Effector memory CD8-positive, alpha-beta T cell (primary cell): ENCODE measurements around the gene TEDDM1.

ENCODE experiments used
- ATAC-seq: fragments of 150-1000 bp; cut with Tn5 transposase; replicated peaks from 2 replicates; pipeline ENCODE4 v1.10.0; 2021; ENCODE audit warnings: mild to moderate bottlenecking, moderate library complexity
- DNase-seq, 3 experiments: peaks; one replicate each; pipeline ENCODE4 v3.0.0; 2021
- H3K27ac Mint-ChIP-seq, 2 donors: one replicate each; pipeline ENCODE4 v1.8.0; 2022; ENCODE audit warnings: mild to moderate bottlenecking in 2 of 2, mixed read lengths in 2 of 2, moderate library complexity in 2 of 2
- H3K27me3 Mint-ChIP-seq, 2 donors: one replicate each; pipeline ENCODE4 v1.8.0; 2022; ENCODE audit warnings: mixed read lengths in 2 of 2
- H3K36me3 Mint-ChIP-seq: one replicate; pipeline ENCODE4 v1.8.0; 2022; ENCODE audit warnings: mild to moderate bottlenecking, moderate library complexity, mixed read lengths; ENCODE audit not compliant: insufficient read depth
- H3K4me1 Mint-ChIP-seq, 2 donors: one replicate each; pipeline ENCODE4 v1.8.0; 2022; ENCODE audit warnings: low read depth in 2 of 2, mixed read lengths in 2 of 2
- H3K4me3 Mint-ChIP-seq, 2 donors: one replicate each; pipeline ENCODE4 v1.8.0; 2022; ENCODE audit warnings: mild to moderate bottlenecking in 2 of 2, mixed read lengths in 2 of 2, moderate library complexity in 2 of 2
- H3K9me3 Mint-ChIP-seq, 2 donors: one replicate each; pipeline ENCODE4 v1.8.0; 2022; ENCODE audit warnings: mixed read lengths in 2 of 2

Gene TEDDM1

DNA sequence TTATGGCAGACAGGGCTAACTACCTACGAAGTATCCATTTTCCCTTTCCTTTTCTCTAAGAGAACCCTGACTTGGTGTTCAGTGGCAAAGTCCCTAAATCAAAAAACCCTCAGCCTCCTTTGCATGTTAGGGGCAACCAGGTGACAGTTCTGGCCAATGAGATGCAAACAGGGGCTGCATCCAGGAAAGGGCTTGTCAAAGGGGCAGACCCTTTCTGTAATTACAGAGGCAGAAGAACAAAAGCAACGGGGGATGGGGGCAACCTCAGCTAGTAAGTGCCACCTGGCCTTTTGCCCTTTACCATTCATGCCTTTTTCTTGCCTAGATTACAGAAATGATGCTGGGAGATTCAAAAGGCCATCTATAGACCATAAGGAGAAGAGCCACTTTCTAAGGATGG lies 43.3 kb downstream of the TEDDM1 start:
- Mint-ChIP-seq H3K27ac (no peak overlapping the region), H3K4me1 (no peaks in the 10 kb centered on the region), H3K4me3 (no peak overlapping the region), H3K9me3 (no peaks in the 10 kb centered on the region), H3K27me3 (peaks cover 0 to 5% of the 10 kb centered on the region in 2 donors), H3K36me3 (peaks cover 3% of the 10 kb centered on the region)
- no peak for DNase-seq
- ATAC-seq, result no peak

DNA sequence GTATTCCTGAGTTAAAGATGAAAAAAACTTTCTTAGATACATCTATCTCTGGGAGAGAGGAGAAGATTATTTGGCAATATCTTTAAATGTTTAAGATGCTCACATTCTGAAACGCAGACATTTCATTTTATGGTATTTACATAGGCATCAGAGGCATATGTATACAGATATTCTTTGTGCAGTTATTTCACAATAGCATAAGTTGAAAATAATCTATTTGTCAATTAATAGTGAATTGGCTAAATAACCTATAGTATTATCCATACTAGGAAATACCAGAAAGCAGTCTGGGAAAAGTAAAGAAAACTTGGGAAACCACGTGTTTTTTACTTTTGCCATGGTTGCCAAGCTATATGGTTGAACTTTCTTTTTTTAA lies 44.8 kb downstream of the TEDDM1 start:
- Mint-ChIP-seq H3K27ac (no peak overlapping the region), H3K36me3 (no peaks in the 10 kb centered on the region), H3K27me3 (peaks cover 0 to 5% of the 10 kb centered on the region in 2 donors), H3K4me3 (no peak overlapping the region), H3K4me1 (no peaks in the 10 kb centered on the region), H3K9me3 (no peaks in the 10 kb centered on the region)
- DNase-seq (no peak), ATAC-seq (no peak)

DNA sequence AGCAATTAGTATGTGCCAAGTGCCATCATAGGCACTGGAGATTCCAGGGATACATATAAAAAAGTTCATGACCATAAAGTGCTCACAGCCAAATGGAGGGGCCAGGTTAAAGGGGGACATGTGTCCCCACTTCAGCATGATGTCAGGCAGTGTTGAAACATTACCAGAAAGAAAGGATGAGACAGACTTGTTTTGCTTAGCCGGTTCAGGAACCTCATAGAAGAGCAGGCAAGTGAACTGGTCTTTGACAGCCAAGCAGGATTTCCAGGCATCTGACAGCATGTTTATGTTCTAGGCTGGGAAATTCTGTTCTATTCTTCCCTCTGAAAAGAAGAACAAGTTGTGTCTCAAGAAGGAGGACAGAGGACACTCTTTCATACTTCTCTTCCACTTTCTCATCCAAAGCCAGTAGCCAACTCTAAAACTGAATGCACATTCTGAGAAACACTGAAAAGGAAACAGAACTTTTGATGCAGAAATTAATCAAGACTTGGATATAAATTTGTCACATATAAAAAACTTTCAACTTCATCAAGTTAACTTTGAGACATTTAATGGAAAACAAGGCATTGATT lies 48.6 kb downstream of the TEDDM1 start:
- Mint-ChIP-seq H3K27me3 (peaks cover 0 to 11% of the 10 kb centered on the region in 2 donors), H3K9me3 (no peaks in the 10 kb centered on the region), H3K4me1 (no peaks in the 10 kb centered on the region), H3K36me3 (no peaks in the 10 kb centered on the region), H3K27ac (no peak overlapping the region), H3K4me3 (no peak overlapping the region)
- ATAC-seq (no peak), DNase-seq (no peak)

DNA sequence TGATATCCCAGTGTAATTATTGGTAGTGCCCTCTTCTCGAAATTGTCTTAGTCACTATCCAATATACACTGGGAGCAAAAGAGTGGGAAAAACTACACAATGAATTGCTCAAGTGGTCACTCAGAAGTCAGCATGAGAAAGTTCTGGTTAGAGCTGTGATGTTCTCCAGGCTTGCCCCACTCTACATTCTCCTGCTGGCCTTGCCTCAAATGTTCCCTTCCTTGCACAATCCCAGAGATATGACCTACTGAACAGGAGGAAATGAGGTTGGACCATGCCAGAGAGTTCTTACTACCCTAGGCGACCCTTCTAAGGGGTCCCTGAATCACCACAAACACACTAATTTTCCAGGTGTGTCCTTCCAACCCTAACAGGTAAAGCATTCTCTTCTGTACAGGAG lies 49.6 kb downstream of the TEDDM1 start:
- no peaks in the 10 kb centered on the region for H3K36me3 Mint-ChIP-seq
- H3K27ac Mint-ChIP-seq, result no peak overlapping the region
- no peak overlapping the region for H3K4me3 Mint-ChIP-seq
- no peaks in the 10 kb centered on the region for H3K4me1 Mint-ChIP-seq
- no peaks in the 10 kb centered on the region for H3K9me3 Mint-ChIP-seq
- no peak for DNase-seq
- no peak for ATAC-seq
- peaks cover 0 to 11% of the 10 kb centered on the region in 2 donors for H3K27me3 Mint-ChIP-seq

DNA sequence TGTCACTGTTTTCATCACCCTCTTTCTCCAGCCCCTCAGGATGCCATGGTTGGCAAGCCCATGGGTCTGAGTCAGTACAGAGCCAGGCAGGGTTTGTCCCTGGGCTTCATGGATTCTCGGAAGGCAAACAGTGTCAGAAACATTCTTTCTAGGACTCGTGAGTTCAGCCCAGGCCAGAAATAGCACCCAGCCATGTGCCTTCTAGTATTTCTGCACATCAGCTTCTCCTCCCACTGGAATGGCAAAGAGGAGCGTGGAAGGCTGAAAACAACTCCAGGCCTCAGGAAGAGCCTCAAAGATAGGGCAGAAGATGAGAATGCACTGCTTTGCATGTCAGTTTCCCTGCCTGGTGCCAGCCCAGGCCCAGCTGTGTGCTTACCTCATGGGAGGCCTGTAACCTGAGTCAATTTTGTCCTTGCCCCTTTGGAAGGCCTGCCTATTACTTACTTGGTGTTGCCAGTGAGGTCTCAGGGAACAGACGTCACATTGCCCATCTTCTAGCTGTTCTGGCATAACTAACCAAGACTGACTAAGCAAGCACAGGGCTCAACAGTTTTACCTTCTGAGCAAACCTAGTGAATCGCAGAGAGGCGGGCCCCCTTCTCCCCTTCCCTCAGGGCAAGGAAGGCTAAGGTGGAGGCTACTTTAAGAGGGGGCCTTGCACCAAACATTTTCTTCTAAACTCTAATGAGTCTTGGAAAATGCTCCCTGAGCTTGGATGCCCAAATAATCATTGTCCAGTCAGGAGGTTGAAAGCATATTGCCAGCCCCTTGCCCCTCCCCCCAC lies 51.3 kb downstream of the TEDDM1 start:
- DNase-seq, result no peak
- Mint-ChIP-seq H3K27me3 (peaks cover 0 to 6% of the 10 kb centered on the region in 2 donors), H3K27ac (no peak overlapping the region), H3K4me1 (no peaks in the 10 kb centered on the region), H3K36me3 (no peaks in the 10 kb centered on the region), H3K4me3 (no peak overlapping the region), H3K9me3 (no peaks in the 10 kb centered on the region)
- no peak for ATAC-seq
